ENCODE results near the gene CRACR2B. TPM values are rescaled to one million over a fixed set of nuclear protein-coding genes. Genes with fewer than 3 reads are reported as not detected.

Gene CRACR2B
- total RNA-seq, 1 donor from 2014 or later, result 2.6 TPM

- Histone ChIP-seq H3K27ac (ENCODE audit: low read depth, low read length) (no peak overlapping the region), H3K27me3 (ENCODE audit: insufficient read depth, low read length) (no peaks in the 10 kb centered on the region), H2AFZ (ENCODE audit: low read depth, low read length) (no peak overlapping the region), H3K4me2 (ENCODE audit: low read length) (peak overlapping the region; percentile 88), H4K20me1 (ENCODE audit: insufficient read depth, low read length) (peaks cover 71% of the 10 kb centered on the region), H3K9ac (ENCODE audit: low read length) (peak overlapping the region; percentile 94), H3K36me3 (ENCODE audit: insufficient read depth, low read length) (peaks cover 19% of the 10 kb centered on the region), H3K9me3 (ENCODE audit: insufficient read depth, low read depth, low read length) (no peaks in the 10 kb centered on the region), H3K4me1 (ENCODE audit: insufficient read depth, low read length) (peaks cover 46% of the 10 kb centered on the region), H3K4me3 (ENCODE audit: insufficient read depth, low read depth, low read length) (peak overlapping the region; percentile 97), H3K79me2 (ENCODE audit: insufficient read depth, low read length) (peaks cover 75% of the 10 kb centered on the region)
- H3K4me1 Mint-ChIP-seq (ENCODE audit: low read depth, unreplicated experiment), result peaks cover 16% of the 10 kb centered on the region
- no peak for DNase-seq (ENCODE audit: low read depth)
- peak overlapping the region; percentile 89 for H3K4me3 Mint-ChIP-seq (ENCODE audit: unreplicated experiment)
- H3K27ac Mint-ChIP-seq (ENCODE audit: unreplicated experiment), result no peak overlapping the region
- peaks cover 6% of the 10 kb centered on the region for H3K36me3 Mint-ChIP-seq (ENCODE audit: low read depth, unreplicated experiment)
- FAIRE-seq, result no peak
- TF ChIP-seq CTCF (IDR thresholded peaks at IDR 0.05; ENCODE audit: insufficient read depth, low read depth, low read length) (peak; percentile 23), EZH2 (IDR thresholded peaks at IDR 0.05; ENCODE audit: insufficient read depth, low read length) (no peak)
- H3K27me3 Mint-ChIP-seq (ENCODE audit: low read depth, unreplicated experiment), result no peaks in the 10 kb centered on the region
- no peaks in the 10 kb centered on the region for H3K9me3 Mint-ChIP-seq (ENCODE audit: unreplicated experiment)
Observed at GRCh38 chr11:839875-840617, 12.3 kb downstream of the CRACR2B start.

GRCh38 chr11:841981-842369, 14.3 kb downstream of the CRACR2B start:
- Mint-ChIP-seq H3K4me3 (ENCODE audit: unreplicated experiment) (peak overlapping the region; percentile 89), H3K36me3 (ENCODE audit: low read depth, unreplicated experiment) (peaks cover 6% of the 10 kb centered on the region), H3K27me3 (ENCODE audit: low read depth, unreplicated experiment) (no peaks in the 10 kb centered on the region), H3K27ac (ENCODE audit: unreplicated experiment) (peak overlapping the region; percentile 77), H3K4me1 (ENCODE audit: low read depth, unreplicated experiment) (peaks cover 20% of the 10 kb centered on the region), H3K9me3 (ENCODE audit: unreplicated experiment) (no peaks in the 10 kb centered on the region)
- H3K4me3 ChIP-seq (ENCODE audit: insufficient read depth, low read depth, low read length), result peak overlapping the region; percentile 97
- peaks cover 16% of the 10 kb centered on the region for H3K36me3 ChIP-seq (ENCODE audit: insufficient read depth, low read length)
- DNase-seq (ENCODE audit: low read depth) (no peak), FAIRE-seq (no peak)
- peaks cover 75% of the 10 kb centered on the region for H4K20me1 ChIP-seq (ENCODE audit: insufficient read depth, low read length)
- H3K27ac ChIP-seq (ENCODE audit: low read depth, low read length), result peak overlapping the region; percentile 93
- H3K79me2 ChIP-seq (ENCODE audit: insufficient read depth, low read length), result peaks cover 75% of the 10 kb centered on the region
- no peaks in the 10 kb centered on the region for H3K9me3 ChIP-seq (ENCODE audit: insufficient read depth, low read depth, low read length)
- H3K9ac ChIP-seq (ENCODE audit: low read length), result peak overlapping the region; percentile 94
- TF ChIP-seq EZH2 (IDR thresholded peaks at IDR 0.05; ENCODE audit: insufficient read depth, low read length) (no peak), CTCF (IDR thresholded peaks at IDR 0.05; ENCODE audit: insufficient read depth, low read depth, low read length) (no peak)
- peak overlapping the region; percentile 88 for H3K4me2 ChIP-seq (ENCODE audit: low read length)
- H3K4me1 ChIP-seq (ENCODE audit: insufficient read depth, low read length), result peaks cover 55% of the 10 kb centered on the region
- no peaks in the 10 kb centered on the region for H3K27me3 ChIP-seq (ENCODE audit: insufficient read depth, low read length)
- H2AFZ ChIP-seq (ENCODE audit: low read depth, low read length), result no peak overlapping the region
